ENCODE data around the gene ZNF521. TPM values are rescaled to one million over a fixed set of nuclear protein-coding genes. Genes with fewer than 3 reads are reported as not detected.

The ZNF521 gene
- total RNA-seq, 1 donor from 2014 or later: 75.1 TPM

DNA sequence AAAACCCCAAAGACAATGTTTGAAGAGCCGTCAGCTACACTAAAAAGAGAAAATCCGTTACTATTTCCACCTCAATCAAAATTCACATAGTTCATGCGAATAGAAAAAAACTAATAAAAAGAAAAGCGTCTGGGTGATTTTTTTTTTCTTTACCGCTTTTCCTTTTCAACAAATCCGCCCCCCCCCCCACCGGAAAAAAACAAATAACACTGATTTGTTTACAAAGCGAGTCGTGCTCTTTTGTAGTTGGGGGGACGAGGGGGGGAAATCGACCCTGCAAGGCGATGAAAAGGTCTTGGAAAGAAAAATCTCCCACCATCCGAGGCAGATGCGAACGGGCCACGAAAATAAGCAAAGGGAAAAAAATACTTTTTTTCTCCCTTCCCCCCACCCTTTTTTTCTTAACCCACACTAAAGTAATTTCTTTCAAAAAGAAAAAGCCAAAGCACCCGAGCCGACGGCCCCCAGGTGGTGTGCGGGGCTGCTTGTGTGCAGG lies 638 bp downstream of the ZNF521 start:
- Mint-ChIP-seq H3K4me3 (peak overlapping the region; percentile 96), H3K9me3 (no peaks in the 10 kb centered on the region), H3K36me3 (no peaks in the 10 kb centered on the region), H3K27me3 (peaks cover 64% of the 10 kb centered on the region), H3K4me1 (ENCODE audit: unreplicated experiment) (peaks cover 24% of the 10 kb centered on the region), H3K27ac (peak overlapping the region; percentile 91)
- TF ChIP-seq, protein P1, sequence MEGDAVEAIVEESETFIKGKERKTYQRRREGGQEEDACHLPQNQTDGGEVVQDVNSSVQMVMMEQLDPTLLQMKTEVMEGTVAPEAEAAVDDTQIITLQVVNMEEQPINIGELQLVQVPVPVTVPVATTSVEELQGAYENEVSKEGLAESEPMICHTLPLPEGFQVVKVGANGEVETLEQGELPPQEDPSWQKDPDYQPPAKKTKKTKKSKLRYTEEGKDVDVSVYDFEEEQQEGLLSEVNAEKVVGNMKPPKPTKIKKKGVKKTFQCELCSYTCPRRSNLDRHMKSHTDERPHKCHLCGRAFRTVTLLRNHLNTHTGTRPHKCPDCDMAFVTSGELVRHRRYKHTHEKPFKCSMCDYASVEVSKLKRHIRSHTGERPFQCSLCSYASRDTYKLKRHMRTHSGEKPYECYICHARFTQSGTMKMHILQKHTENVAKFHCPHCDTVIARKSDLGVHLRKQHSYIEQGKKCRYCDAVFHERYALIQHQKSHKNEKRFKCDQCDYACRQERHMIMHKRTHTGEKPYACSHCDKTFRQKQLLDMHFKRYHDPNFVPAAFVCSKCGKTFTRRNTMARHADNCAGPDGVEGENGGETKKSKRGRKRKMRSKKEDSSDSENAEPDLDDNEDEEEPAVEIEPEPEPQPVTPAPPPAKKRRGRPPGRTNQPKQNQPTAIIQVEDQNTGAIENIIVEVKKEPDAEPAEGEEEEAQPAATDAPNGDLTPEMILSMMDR (conservative IDR thresholded peaks at IDR 0.05): peak; percentile 17
- no peak for DNase-seq (ENCODE audit: extremely low spot score, unreplicated experiment)

DNA sequence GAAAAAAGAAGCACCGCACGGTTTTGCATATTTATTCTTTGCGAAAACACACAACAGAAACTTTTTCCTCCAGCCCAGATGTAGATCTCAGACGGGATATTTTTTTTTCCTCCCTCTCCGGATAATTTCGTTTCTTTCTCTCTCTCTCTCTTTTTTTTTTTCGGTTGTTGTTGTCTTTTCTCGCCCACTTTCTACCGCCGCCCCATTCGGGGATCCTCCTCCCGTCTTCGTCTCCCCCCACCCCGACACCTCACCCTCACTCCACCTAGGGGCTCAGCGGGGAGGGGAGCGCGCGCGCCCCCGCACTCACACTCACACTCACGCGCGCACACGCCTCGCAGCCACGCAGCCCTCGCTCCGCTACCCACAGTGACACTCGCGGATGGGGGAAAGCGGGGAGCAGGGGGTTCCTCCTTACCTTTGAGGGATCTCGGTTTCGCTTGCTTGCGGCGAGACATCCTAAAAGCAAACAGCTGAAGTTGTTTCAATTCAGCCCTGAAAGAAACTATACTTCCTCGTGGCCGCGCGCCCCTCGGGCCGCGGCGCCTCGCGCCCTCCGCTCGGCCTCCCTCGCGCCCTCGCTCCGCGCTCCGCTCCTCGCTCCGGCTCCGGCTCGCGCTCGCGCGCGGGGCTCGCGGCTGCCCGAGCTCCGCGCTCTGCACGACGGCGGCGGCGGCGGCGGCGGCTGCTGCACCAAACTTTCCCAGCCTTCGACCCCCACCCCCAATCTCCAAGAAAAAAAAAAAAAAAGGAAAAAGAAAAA lies 1.3 kb downstream of the ZNF521 start:
- peak; percentile 69 for DNase-seq (ENCODE audit: extremely low spot score, unreplicated experiment)
- Mint-ChIP-seq H3K4me3 (peak overlapping the region; percentile 96), H3K9me3 (no peaks in the 10 kb centered on the region), H3K36me3 (no peaks in the 10 kb centered on the region), H3K27me3 (peaks cover 64% of the 10 kb centered on the region), H3K4me1 (ENCODE audit: unreplicated experiment) (peaks cover 27% of the 10 kb centered on the region), H3K27ac (peak overlapping the region; percentile 91)
- TF ChIP-seq, protein P1 (conservative IDR thresholded peaks at IDR 0.05): no peak

DNA sequence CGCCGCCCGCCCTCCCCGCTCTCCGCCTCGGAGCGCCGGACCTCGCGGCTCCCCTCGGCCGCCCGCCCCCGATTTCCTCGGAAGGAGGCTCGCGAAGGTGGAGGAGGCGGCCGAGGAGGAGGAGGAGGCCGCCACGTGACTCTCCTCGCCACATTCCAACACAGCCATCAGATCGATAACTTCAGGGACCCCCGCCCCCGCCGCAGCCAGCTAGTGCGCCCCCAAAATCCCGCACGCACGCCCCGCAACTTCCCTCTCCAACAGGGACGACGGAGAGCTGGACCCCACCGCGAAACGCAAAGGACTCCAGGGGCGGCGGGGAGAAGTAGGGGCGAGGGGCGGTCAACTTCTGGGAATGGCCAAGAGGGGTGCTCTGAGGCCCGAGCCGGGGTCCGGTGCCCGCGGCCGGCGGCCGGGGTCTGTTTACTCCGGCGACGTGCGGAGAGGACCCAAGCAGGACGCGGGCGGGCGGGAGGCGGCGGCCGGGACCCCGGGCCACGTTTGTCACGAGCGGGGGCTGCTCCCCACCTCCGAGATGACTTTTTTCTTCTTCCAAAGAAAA lies 2.0 kb downstream of the ZNF521 start:
- H3K4me3 Mint-ChIP-seq: peak overlapping the region; percentile 96
- peaks cover 66% of the 10 kb centered on the region for H3K27me3 Mint-ChIP-seq
- peaks cover 32% of the 10 kb centered on the region for H3K4me1 Mint-ChIP-seq (ENCODE audit: unreplicated experiment)
- H3K36me3 Mint-ChIP-seq: no peaks in the 10 kb centered on the region
- TF ChIP-seq, protein P1 (conservative IDR thresholded peaks at IDR 0.05): no peak
- H3K9me3 Mint-ChIP-seq: no peaks in the 10 kb centered on the region
- DNase-seq (ENCODE audit: extremely low spot score, unreplicated experiment): peak; percentile 75
- H3K27ac Mint-ChIP-seq: peak overlapping the region; percentile 91

DNA sequence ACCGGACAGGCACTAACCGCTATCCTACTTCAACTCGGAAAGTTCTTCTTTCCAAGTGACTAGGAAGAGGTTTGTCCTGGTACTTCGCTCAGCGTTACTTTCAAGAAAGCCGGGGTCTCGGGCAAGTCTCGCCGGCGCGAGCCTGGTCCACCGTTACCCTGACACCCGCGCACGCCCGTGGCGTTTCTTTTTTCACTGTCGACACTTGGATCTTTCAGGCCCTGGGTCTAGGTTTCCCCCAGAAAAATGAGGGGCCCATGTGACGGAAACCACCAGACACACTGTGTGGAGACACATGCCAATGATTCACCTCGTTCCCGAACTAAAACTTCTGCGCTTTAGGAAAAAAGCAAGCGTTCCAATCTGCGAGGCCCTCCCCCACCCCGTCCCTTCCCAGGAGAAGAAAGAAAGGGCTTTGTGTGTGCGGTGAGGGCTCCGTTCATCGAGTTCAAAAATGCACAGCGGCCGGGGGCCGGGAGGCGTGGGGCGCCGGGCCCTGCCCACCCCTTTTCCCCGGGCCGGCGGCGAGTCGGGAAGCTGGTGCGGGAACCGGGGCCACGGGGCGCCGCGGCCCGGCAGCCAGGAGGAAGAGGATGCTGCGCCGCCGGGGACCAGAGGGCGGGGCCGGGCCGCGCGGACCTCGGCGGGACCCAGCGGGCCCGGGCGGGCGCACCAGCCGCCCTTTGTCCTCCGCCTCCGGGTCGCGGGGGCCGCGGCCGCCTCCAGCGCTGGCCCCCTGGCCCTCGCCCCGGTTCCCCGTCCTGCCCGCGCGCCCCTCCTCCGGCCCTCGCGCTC lies 2.6 kb downstream of the ZNF521 start:
- H3K9me3 Mint-ChIP-seq: no peaks in the 10 kb centered on the region
- TF ChIP-seq, protein P1 (conservative IDR thresholded peaks at IDR 0.05): peak; percentile 13
- peak; percentile 74 for DNase-seq (ENCODE audit: extremely low spot score, unreplicated experiment)
- H3K4me3 Mint-ChIP-seq: peak overlapping the region; percentile 93
- peaks cover 66% of the 10 kb centered on the region for H3K27me3 Mint-ChIP-seq
- peaks cover 39% of the 10 kb centered on the region for H3K4me1 Mint-ChIP-seq (ENCODE audit: unreplicated experiment)
- H3K36me3 Mint-ChIP-seq: no peaks in the 10 kb centered on the region
- peak overlapping the region; percentile 88 for H3K27ac Mint-ChIP-seq

DNA sequence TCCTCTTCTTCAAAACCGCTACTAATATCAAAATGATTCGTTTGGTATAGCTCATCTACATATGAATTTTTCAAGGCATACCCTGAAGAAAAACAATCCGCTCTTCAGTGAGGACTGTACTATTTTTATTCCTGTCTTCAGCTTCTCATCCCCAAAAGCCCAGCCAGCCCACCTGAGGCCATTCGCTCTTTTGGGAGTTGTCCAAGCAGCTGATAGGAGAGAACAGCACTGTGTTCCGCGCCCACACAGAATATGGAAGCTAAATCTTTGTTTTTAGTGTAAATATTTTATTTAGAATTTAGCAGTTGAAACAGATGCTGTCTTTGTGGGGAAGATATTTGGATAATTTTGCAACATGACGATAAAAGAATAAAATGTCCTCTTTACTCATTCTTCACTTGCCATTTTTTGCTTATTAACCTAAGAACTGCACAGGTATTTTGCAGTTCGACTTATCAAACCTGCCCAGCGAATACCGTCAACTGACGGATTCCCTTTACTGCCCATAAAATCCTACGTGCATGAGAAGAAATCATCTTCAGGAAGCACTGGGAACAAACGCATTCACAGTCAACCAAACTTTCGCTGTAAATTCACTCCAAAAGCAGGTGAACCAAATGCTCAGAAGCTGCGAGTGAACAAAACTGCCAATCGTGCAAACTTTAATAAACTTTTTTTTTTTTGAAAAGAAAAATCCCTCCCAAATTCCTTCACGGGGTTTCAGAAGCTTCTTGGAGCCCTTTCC lies 3.4 kb downstream of the ZNF521 start:
- DNase-seq (ENCODE audit: extremely low spot score, unreplicated experiment): no peak
- Mint-ChIP-seq H3K9me3 (no peaks in the 10 kb centered on the region), H3K36me3 (no peaks in the 10 kb centered on the region), H3K4me1 (ENCODE audit: unreplicated experiment) (peaks cover 44% of the 10 kb centered on the region), H3K27me3 (peaks cover 59% of the 10 kb centered on the region), H3K27ac (peak overlapping the region; percentile 88), H3K4me3 (peak overlapping the region; percentile 93)
- TF ChIP-seq, protein P1 (conservative IDR thresholded peaks at IDR 0.05): no peak
